ENCODE results near the gene MBOAT1.

The MBOAT1 gene

GRCh38 chr6:20126789-20127653, 85.2 kb downstream of the MBOAT1 start:
- TF ChIP-seq GATA3 (IDR thresholded peaks at IDR 0.05; ENCODE audit: low read depth, low read length) (no peak), GATA2 (IDR thresholded peaks at IDR 0.05; ENCODE audit: low read depth, low read length) (no peak)

DNA sequence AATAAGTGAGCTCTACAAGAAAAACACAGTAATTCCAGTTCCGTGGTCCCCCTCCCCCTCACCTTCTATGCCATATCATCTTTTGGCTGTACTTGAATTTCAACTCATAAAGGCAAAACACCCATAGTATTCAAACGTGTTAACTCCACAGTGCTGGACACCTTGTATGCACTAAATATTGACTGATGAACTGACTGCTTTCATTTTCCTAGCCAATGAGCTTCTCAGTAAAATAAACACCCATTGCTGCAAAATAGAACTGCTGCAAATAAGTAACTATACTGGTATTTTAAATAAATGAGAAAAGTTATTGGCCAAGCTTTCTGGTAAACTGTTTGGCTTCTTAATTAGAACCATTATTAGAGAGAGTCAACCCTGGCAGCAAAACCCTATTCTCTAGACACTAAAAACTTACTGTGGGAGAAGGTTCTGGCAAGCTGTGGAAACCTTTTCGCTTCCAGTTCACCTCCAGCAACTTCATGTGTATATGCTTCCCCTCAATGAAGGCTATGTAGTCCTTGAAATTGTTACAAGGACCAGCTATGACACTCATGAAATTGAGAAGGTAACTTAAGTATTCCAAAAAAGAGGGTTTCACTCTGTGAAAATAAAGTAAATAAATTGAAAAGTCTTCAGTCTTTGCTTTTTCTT, 86.0 kb downstream of the MBOAT1 start:
- TF ChIP-seq GATA3 (IDR thresholded peaks at IDR 0.05; ENCODE audit: low read depth, low read length) (no peak), GATA2 (IDR thresholded peaks at IDR 0.05; ENCODE audit: low read depth, low read length) (no peak)

DNA sequence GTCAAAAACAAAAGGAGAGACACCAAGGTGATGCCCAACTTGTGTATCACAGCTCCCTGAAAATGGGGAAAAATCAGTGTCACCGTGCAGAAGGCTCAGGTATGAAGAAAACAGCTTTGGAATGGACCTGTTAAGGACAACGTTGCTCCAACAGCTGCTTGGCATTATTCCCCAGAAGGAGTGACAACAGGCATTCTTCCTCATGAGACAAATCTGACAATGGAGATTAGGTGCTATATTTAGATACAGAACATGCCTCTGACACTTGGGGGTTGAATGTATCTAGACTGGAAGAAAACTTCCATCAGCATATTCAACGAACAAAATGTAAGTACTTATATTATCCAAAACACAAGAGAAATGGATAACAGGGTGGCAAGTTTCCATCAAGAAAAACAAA, 87.7 kb downstream of the MBOAT1 start:
- TF ChIP-seq GATA2 (IDR thresholded peaks at IDR 0.05; ENCODE audit: low read depth, low read length), result no peak
- no peak for TF ChIP-seq GATA3 (IDR thresholded peaks at IDR 0.05; ENCODE audit: low read depth, low read length)

- TF ChIP-seq GATA2 (IDR thresholded peaks at IDR 0.05; ENCODE audit: low read depth, low read length) (no peak), GATA3 (IDR thresholded peaks at IDR 0.05; ENCODE audit: low read depth, low read length) (no peak)
Observed at GRCh38 chr6:20119485-20119884, 92.8 kb downstream of the MBOAT1 start.

GRCh38 chr6:20118892-20119291, 93.4 kb downstream of the MBOAT1 start:
- no peak for TF ChIP-seq GATA2 (IDR thresholded peaks at IDR 0.05; ENCODE audit: low read depth, low read length)
- TF ChIP-seq GATA3 (IDR thresholded peaks at IDR 0.05; ENCODE audit: low read depth, low read length), result no peak

GRCh38 chr6:20117474-20117873, 94.8 kb downstream of the MBOAT1 start:
- TF ChIP-seq GATA3 (IDR thresholded peaks at IDR 0.05; ENCODE audit: low read depth, low read length) (no peak), GATA2 (IDR thresholded peaks at IDR 0.05; ENCODE audit: low read depth, low read length) (no peak)

DNA sequence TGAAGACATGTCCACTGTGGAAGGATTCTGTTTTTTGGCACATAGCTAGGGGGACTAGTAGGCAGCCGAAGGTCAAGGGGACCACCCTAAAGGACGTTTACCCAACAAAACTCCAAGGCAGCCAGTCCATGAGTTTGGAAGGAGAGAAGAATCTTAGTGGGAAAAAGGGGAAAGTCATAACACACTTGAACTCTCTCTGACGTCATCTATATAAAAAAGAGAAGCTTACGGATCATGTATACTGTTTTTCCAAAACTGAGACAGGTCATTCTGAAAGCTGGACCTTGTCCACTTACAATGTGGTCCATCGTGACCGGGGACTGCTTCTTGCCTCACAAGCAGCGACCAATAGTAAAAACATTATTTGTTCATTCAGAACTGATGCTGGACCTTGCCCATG, 95.5 kb downstream of the MBOAT1 start:
- TF ChIP-seq GATA3 (IDR thresholded peaks at IDR 0.05; ENCODE audit: low read depth, low read length), result no peak
- TF ChIP-seq GATA2 (IDR thresholded peaks at IDR 0.05; ENCODE audit: low read depth, low read length), result no peak

DNA sequence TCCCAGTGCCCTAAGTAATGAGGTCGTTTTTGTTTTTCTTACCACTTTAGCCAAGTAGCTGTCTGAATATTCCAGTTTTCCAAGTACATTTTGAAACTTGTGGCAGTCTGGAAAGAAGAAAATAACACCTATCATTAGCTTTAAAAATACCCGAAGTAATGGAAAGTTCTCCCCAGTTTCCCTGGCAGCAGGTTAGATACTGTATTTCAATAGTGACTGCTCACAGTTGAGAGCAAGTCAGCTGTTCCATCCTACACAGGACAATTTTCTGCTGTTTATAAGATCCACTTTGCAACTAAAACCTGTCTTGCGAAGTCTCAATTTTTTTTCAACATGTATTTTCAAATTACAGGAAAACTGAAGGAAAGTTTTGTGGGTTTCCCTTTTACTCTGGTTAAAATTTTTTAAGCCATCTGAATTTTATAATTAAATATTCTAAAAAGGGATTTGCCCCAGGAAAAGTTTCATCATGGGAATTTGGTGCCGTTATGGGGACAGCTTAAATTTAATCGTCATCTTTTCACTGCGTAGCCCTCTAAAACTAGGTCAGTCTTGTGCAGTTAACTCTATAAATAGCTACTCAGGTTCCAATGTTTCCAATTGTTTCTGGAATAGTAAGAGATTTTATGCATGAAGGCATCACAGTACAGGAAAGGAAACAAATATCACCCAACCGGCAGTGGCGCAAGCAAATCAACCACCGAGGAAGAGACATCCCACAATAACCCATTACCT, 96.9 kb downstream of the MBOAT1 start:
- TF ChIP-seq GATA2 (IDR thresholded peaks at IDR 0.05; ENCODE audit: low read depth, low read length) (no peak), GATA3 (IDR thresholded peaks at IDR 0.05; ENCODE audit: low read depth, low read length) (no peak)

DNA sequence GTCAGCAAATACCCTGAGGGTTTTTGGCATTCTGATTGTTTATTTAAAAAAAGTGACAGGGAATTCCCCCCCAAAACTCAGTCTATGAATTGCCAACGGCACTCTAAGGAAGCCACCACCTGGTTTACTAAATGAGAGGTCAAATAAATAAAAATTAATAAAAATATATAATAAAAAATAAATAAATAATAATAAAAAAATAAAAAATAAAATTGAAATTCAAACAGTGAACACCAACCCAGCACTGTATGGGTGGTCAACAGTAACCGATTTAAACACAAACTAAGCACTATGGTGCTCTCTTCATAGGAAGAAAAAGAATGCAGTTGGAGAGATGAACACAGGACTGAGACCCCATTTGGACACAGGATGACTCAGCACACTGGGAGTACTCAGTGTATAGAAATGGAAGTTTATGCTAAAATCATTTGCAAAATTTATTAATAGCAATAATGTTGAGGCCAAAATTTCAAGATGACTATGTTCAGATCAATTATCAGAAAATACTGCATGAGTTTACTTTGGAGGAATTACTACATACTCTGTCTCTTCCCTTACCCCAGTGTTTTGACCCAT, 98.5 kb downstream of the MBOAT1 start:
- TF ChIP-seq GATA3 (IDR thresholded peaks at IDR 0.05; ENCODE audit: low read depth, low read length) (no peak), GATA2 (IDR thresholded peaks at IDR 0.05; ENCODE audit: low read depth, low read length) (no peak)

- no peak for TF ChIP-seq GATA3 (IDR thresholded peaks at IDR 0.05; ENCODE audit: low read depth, low read length)
Observed at GRCh38 chr6:20112841-20113240, 99.4 kb downstream of the MBOAT1 start.

- TF ChIP-seq GATA3 (IDR thresholded peaks at IDR 0.05; ENCODE audit: low read depth, low read length) (no peak), GATA2 (IDR thresholded peaks at IDR 0.05; ENCODE audit: low read depth, low read length) (no peak)
Observed at GRCh38 chr6:20112241-20112640, 100.0 kb downstream of the MBOAT1 start.

DNA sequence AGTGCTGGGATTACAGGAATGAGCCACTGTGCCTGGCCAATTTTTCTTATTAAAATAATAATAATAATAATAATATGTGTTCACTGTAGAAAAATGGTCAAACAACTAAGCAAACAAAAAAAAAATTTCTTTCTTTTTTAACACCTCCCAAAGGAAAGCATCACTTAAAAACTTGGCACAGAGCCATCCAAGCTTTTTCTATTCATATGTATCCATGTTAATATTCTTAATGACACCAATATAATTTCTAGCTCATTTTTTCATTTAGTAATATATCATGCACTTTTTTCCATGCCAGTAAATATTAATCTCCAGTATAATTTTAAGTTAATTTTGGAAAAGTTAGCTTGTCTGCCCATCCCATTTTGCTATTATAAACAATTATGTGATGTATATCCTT, 101.8 kb downstream of the MBOAT1 start:
- no peak for TF ChIP-seq GATA3 (IDR thresholded peaks at IDR 0.05; ENCODE audit: low read depth, low read length)
- no peak for TF ChIP-seq GATA2 (IDR thresholded peaks at IDR 0.05; ENCODE audit: low read depth, low read length)

- TF ChIP-seq GATA3 (IDR thresholded peaks at IDR 0.05; ENCODE audit: low read depth, low read length) (no peak), GATA2 (IDR thresholded peaks at IDR 0.05; ENCODE audit: low read depth, low read length) (no peak)
Observed at GRCh38 chr6:20109526-20109925, 102.7 kb downstream of the MBOAT1 start.

DNA sequence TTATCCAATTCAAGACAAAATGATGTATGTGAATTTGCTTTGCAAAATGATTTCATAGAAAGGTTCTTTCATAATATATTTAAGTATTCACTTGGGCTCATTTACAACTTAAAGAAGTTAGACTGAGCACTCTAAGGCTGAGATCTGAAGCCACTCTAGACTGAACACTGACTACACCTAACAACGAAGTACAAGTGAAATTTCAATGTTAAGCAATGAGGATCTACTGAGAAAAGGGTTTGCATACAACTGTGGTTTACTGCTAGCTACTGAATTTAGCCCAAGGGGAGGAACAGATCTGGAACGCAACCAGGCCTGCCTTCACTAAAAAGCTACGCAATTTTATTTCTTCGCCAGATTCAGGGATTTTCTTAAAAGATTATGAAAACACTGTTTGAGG, 106.4 kb downstream of the MBOAT1 start:
- TF ChIP-seq GATA3 (IDR thresholded peaks at IDR 0.05; ENCODE audit: low read depth, low read length), result no peak
- TF ChIP-seq GATA2 (IDR thresholded peaks at IDR 0.05; ENCODE audit: low read depth, low read length), result no peak

All from SH-SY5Y (cell line).